GM19023 (cell line): Measurements from ENCODE around the gene SEC24D.

ENCODE experiments used
- ATAC-seq: cut with Tn5 transposase; IDR thresholded peaks from one replicate; pipeline ENCODE4 v1.9.1; 2021; ENCODE audit warnings: mild to moderate bottlenecking, moderate library complexity; ENCODE audit not compliant: unreplicated experiment

Gene SEC24D

GRCh38 chr4:118723369-118723768 lies 112.6 kb downstream of the SEC24D start:
- no peak for ATAC-seq

GRCh38 chr4:118721752-118722151 lies 114.2 kb downstream of the SEC24D start:
- no peak for ATAC-seq

DNA sequence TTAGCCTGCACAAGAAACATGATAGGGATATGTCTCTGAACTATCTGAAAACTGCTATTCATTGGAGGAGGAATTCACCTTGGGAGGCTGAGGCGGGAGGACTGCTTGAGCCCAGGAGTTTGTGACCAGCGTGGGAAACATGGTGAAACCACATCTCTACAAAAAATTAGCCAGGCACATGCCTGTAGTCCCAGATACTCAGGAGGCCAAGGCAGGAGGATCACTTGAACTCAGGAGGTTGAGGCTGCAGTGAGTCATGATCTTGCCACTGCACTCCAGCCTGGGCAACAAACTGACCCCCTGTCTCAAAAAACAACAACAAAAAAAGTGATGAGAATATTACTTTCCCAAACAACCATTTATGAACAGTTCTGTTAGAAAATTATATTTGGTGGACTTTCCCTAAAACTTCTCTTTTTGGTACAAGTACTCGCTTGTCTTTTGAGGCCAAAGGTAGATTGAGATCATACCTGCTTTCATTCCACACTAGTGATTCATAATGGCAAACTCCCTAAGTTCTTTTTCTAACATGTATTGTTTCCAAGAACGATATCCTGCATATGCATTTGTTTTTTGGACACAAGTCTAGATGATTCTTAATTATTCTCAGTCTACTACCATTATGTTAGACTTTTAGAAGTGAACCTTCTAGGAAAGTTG lies 117.3 kb downstream of the SEC24D start:
- ATAC-seq = no peak

DNA sequence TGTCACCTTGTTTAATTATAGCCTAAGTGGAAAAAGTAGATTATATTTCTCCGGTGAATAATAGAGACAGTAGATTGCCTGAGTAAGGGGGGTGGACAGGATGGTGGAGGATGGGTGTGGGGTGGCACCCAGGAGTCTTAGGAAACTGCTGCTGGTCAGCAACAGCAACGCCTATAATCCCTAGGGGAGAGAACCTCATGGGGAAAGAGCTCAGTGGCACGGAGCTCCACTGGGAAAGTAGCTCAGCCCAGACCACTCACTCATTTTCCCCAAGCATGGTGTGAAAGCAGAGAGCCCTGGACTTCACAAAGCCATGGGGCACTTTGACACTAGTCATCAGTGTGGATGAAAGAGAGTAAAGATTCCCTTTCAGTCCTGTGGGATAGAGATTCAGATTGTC lies 119.6 kb downstream of the SEC24D start:
- no peak for ATAC-seq

GRCh38 chr4:118714682-118715081 lies 121.2 kb downstream of the SEC24D start:
- no peak for ATAC-seq

- ATAC-seq = no peak
These were observed 123.1 kb downstream of the SEC24D start for GRCh38 chr4:118712872-118713271.

DNA sequence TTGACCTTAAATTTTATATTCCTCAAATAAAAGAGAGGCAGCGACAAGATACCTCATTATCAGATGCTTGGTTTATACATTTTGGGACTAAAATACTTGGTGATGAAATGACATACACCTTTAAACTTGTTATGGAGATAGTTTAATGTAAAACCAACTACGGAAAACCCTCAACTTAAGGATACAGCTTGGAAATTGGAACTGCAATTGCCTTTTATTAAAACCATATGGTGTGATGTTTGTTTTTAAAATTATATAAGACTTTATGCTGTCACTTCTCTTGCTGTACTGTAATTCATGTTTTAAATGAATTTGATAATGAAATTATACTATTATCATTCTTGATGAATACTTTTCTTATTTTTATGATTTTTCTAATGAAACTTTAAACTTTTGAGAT lies 124.9 kb downstream of the SEC24D start:
- ATAC-seq = no peak

GRCh38 chr4:118703118-118703517 lies 132.8 kb downstream of the SEC24D start:
- ATAC-seq = no peak

DNA sequence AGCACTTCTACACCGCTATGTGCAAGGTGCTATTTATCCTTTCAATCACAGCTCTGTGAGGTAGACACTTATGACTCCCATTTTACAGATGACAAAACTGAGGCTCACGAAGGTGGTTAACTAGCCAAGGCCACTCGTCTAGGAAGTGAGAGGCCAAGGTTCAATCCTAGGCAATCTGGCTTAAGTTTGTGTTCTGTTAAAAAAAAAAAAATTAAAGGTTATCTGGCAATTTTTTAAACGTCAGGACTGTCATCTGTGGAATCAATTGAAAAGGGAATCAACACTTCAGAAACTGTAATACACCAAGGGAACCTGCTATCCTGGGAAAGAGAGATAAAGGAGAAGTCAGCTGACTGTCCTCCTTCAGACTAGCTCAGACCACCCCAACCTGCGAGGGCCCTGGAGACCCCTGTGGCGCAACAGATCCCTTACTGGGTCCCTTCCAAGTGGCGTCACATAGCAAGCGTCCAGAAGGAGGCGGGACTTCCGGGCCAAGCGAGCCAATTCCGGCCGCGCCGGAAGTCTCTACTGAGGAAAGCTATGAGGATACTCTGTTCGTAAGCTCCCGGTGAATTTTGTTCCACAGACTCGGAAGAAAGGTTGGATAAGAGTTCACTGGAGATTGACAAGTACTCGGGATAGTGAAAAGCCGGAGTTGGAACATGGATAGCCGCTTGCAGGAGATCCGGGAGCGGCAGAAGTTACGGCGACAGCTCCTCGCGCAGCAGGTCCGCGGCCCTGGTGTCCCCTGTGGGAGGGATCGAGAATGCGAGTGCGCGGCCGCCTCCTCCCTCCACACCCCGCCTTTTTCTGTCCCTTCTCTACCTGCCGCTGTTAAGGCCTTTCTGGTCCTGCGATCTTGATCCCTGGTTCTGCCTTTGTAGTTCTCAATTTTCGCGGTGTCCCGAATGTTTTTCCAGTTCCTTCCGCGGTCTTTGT lies 150.8 kb downstream of the SEC24D start, which contains the start of gene METTL14:
METTL14 (plus strand) TSS at position 520 of the 939 bp plus-strand sequence; CDS start at position 663, 143 bp downstream.
- peak; percentile 100 for ATAC-seq

DNA sequence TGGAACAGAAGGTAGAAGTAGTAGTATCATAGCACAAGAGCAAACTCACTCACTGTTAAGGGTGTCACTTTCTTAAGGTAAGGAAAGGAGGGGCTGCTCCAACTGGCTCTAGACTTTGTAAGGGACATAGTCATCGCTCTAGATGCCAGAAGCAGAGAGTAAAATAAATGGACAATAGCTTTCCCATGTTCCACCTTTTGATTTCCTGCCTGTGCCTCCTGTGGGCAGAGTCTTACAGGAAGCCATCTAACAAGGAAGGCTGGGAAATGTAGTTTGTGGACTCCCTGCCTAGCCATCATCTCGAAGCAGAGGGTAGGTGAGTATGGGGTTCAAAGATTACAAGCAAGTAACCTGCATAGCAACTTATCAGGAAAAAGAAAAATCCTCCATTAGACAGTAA lies 152.4 kb downstream of the SEC24D start:
- ATAC-seq = no peak

- ATAC-seq = no peak
These were observed 153.0 kb downstream of the SEC24D start for GRCh38 chr4:118682928-118683327.

DNA sequence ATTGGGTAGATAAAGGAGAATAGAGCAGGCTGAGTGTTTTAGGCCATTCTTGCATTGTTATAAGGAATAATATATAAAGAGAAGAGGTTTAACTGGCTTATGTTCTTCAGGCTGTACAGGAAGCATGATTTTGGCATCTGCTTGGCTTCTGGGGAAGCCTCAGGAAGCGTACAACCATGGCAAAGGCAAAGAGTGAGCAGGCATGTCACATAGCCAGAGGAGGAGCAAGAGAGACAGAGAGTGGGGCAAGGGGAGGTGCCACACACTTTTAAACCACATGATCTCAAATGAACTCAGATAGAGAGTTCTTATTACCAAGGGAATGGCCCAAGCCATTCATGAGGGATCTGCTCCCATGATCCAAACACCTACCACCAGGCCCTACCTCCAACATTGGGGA lies 155.1 kb downstream of the SEC24D start:
- ATAC-seq = no peak

DNA sequence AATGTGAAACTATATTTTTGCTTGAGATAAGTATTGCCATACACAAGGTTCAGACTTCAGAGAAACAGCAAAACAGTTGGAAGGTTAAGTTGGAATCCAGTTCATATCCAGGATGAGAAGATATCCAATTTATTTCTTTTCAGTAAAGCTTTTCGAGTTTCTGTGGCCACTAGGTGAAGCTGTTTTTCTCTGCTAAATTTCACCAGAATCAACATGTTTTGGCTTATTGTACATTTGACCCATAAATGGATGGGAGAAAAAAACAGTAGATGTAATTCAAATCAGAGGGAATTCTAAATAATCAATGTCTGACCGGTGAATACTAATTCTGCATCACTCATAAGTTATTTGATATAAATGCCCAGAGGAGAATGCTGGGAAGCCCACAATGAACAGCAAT lies 159.8 kb downstream of the SEC24D start:
- ATAC-seq = no peak
